IMR-90 (cell line): ENCODE data around the gene CCDC116.

Experiments used
- CEBPB ChIP-seq: IDR thresholded peaks from 2 replicates; pipeline ENCODE4 v1.6.1; 2012; ENCODE audit warnings: low read depth, low read length, improper control_type of control experiment
- CTCF ChIP-seq: conservative IDR thresholded peaks from 2 replicates; pipeline ENCODE4 v1.5.1; 2012; ENCODE audit warnings: mild to moderate bottlenecking, low read depth, low read length, improper control_type of control experiment
- FOS ChIP-seq: fragments of 150-350 bp; IDR thresholded peaks from 2 replicates; pipeline ENCODE4 v1.6.1; 2016; ENCODE audit warnings: low read depth, low read length
- MAFK ChIP-seq: IDR thresholded peaks from 2 replicates; pipeline ENCODE4 v1.6.1; 2012; ENCODE audit warnings: low read depth, low read length, improper control_type of control experiment
- MAZ ChIP-seq: IDR thresholded peaks from 2 replicates; pipeline ENCODE4 v1.6.1; 2012; ENCODE audit warnings: low read depth, mild to moderate bottlenecking, low read length, improper control_type of control experiment, moderate library complexity, borderline replicate concordance
- POLR2A ChIP-seq: IDR thresholded peaks from 2 replicates; pipeline ENCODE4 v1.6.1; 2012; ENCODE audit warnings: mild to moderate bottlenecking, low read depth, low read length
- RCOR1 ChIP-seq: IDR thresholded peaks from 2 replicates; pipeline ENCODE4 v1.6.1; 2012; ENCODE audit warnings: mild to moderate bottlenecking, low read length, improper control_type of control experiment; ENCODE audit not compliant: insufficient replicate concordance
- SMC3 ChIP-seq: fragments of 150-350 bp; IDR thresholded peaks from 2 replicates; pipeline ENCODE4 v1.6.1; 2016; ENCODE audit warnings: low read depth, mild to moderate bottlenecking, antibody characterized with exemption, low read length, moderate library complexity
- USF2 ChIP-seq: fragments of 150-350 bp; IDR thresholded peaks from 2 replicates; pipeline ENCODE4 v1.6.1; 2017; ENCODE audit warnings: mild to moderate bottlenecking, antibody characterized with exemption, low read length, low read depth

GRCh38 chr22:21621025-21621424, 11.5 kb upstream of the CCDC116 start:
- TF ChIP-seq MAFK, result no peak
- no peak for TF ChIP-seq CTCF
- TF ChIP-seq POLR2A, result no peak
- no peak for TF ChIP-seq SMC3
- TF ChIP-seq CEBPB, result no peak
- no peak for TF ChIP-seq MAZ
- TF ChIP-seq USF2, result no peak
- TF ChIP-seq RCOR1, result no peak
- TF ChIP-seq FOS, result no peak
